Gastroesophageal sphincter (tissue), 4 donors: ENCODE measurements around the gene BMP2K. TPM values are rescaled to one million over a fixed set of nuclear protein-coding genes. Genes with fewer than 3 reads are reported as not detected.
A peak's percentile ranks its signal among the peaks of the same experiment; 100 is the strongest.

Experiments used
- ATAC-seq: fragments of 150-250 bp; one replicate; pipeline ENCODE4 v1.9.1; 2016; ENCODE audit warnings: mild to moderate bottlenecking, moderate library complexity
- H3K27ac ChIP-seq, 4 donors: fragments of 200-600 bp; sonication (generic) in 3 of 4; 1 replicate in 3 of 4; 2 replicates in 1 of 4; pipeline ENCODE4 v1.5.1; 2016 to 2019
- H3K27me3 ChIP-seq: fragments of 200-600 bp; sonication (generic); one replicate; pipeline ENCODE4 v1.5.1; 2019
- H3K36me3 ChIP-seq, 2 donors: fragments of 200-600 bp; sonication (generic); one replicate each; pipeline ENCODE4 v1.5.1; 2019; ENCODE audit warnings: control low read depth in 1 of 2
- H3K4me1 ChIP-seq, 3 donors: fragments of 200-600 bp; sonication (generic); 1 replicate in 2 of 3; 2 replicates in 1 of 3; pipeline ENCODE4 v1.5.1; 2016 to 2019; ENCODE audit warnings: control low read depth in 2 of 3
- H3K4me3 ChIP-seq, 2 donors: fragments of 200-600 bp; sonication (generic); one replicate each; pipeline ENCODE4 v1.5.1; 2019; ENCODE audit warnings: mild to moderate bottlenecking in 1 of 2, moderate library complexity in 1 of 2
- H3K9me3 ChIP-seq, 3 donors: fragments of 200-600 bp; sonication (generic); one replicate each; pipeline ENCODE4 v1.5.1; 2017 to 2019; ENCODE audit warnings: control low read depth in 2 of 3
- CTCF ChIP-seq, 4 experiments: fragments of 200-600 bp in 2 of 4; fragments of 450-650 bp in 2 of 4; sonication (generic) in 1 of 4; IDR thresholded peaks; one replicate each; pipeline ENCODE4 v1.5.1; 2017 to 2019; ENCODE audit warnings: antibody characterized with exemption in 4 of 4, mild to moderate bottlenecking in 2 of 4, moderate library complexity in 2 of 4
- EP300 ChIP-seq: sonication (generic); formaldehyde crosslinking; IDR thresholded peaks from one replicate; pipeline ENCODE4 v1.6.1; 2017; ENCODE audit warnings: antibody characterized with exemption, mild to moderate bottlenecking
- POLR2A ChIP-seq, 2 donors: fragments of 450-650 bp; IDR thresholded peaks; one replicate each; pipeline ENCODE4 v1.6.1; 2017; ENCODE audit warnings: antibody characterized with exemption in 2 of 2, mild to moderate bottlenecking in 2 of 2, moderate library complexity in 1 of 2
- POLR2AphosphoS5 ChIP-seq: sonication (generic); formaldehyde crosslinking; IDR thresholded peaks from one replicate; pipeline ENCODE4 v1.6.1; 2017; ENCODE audit warnings: antibody characterized with exemption
- WGBS, 2 donors: methylation state at CpG; one replicate each; pipeline ENCODE4 v1.1.5; 2018; ENCODE audit warnings: low coverage in 1 of 2; 5-methylcytosine and 5-hydroxymethylcytosine counted together
- total RNA-seq, 4 donors: library from RNA; depleted of rRNA; stranded (reverse); fragments of >200 nt; gene quantifications; one replicate each; pipeline ENCODE4 v1.1.0, GENCODE V29; 2016

The BMP2K gene
- 10 to 100 TPM; 44.6 to 70.5 (median 48.7) TPM for total RNA-seq

DNA sequence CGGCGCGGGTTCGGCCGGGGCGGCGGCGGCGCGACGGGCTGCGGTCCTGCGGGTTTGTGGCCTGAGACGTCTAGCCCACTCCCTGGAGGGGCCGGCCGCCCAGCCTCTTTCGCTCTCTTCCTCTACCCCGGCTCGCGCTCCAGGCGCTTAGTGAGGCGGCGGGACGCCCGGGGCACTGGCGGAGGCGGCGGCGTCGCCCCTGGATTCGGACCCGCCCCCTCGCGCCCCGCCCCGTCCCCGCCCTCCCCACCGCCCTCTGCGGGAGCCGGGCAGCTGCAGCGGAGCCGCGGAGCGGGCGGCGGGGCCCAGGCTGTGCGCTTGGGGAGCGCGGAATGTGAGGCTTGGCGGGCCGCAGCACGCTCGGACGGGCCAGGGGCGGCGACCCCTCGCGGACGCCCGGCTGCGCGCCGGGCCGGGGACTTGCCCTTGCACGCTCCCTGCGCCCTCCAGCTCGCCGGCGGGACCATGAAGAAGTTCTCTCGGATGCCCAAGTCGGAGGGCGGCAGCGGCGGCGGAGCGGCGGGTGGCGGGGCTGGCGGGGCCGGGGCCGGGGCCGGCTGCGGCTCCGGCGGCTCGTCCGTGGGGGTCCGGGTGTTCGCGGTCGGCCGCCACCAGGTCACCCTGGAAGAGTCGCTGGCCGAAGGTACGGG is at the start of gene BMP2K:
BMP2K (plus strand) TSS at position 272 of the 650 bp plus-strand sequence; CDS start at position 466, 194 bp downstream.
- H3K4me3 ChIP-seq, result peak within 1 kb of the TSS; percentile 62 to 89
- H3K9me3 ChIP-seq, result no peaks in the 10 kb centered on the region
- H3K36me3 ChIP-seq, result no peaks in the 10 kb centered on the region
- H3K27me3 ChIP-seq, result no peaks in the 10 kb centered on the region
- peak; percentile 83 for TF ChIP-seq POLR2AphosphoS5
- no peak for TF ChIP-seq EP300
- TF ChIP-seq CTCF (IDR thresholded peaks at IDR 0.05), result peak in 1 of 4 experiments; percentile 29
- TF ChIP-seq POLR2A (IDR thresholded peaks at IDR 0.05), result peak; percentile 72 to 74
- no CpG with 5 or more reads among the region's 95 CpGs for WGBS, 2 donors
- peaks cover 0 to 53% (median 6%) of the 10 kb centered on the region in 3 donors for H3K4me1 ChIP-seq
- peak; percentile 94 for ATAC-seq
- H3K27ac ChIP-seq, result peak within 1 kb of the TSS; percentile 91 to 100 (median 99)

GRCh38 chr4:78726546-78726945 is 49.6 kb upstream of the BMP2K start:
- Histone ChIP-seq H3K27me3 (no peaks in the 10 kb centered on the region), H3K36me3 (no peaks in the 10 kb centered on the region), H3K9me3 (no peaks in the 10 kb centered on the region), H3K27ac (no peak overlapping the region), H3K4me3 (no peak overlapping the region), H3K4me1 (peaks cover 0 to 2% (median 0%) of the 10 kb centered on the region in 3 donors)
- TF ChIP-seq CTCF (IDR thresholded peaks at IDR 0.05) (no peak), POLR2A (IDR thresholded peaks at IDR 0.05) (no peak), POLR2AphosphoS5 (no peak), EP300 (no peak)
- ATAC-seq, result no peak
- WGBS, 2 donors, result 72 to 78% methylated on average over 1 of the region's 1 CpG

- Histone ChIP-seq H3K9me3 (no peaks in the 10 kb centered on the region), H3K27me3 (no peaks in the 10 kb centered on the region), H3K36me3 (no peaks in the 10 kb centered on the region), H3K27ac (no peak overlapping the region), H3K4me1 (no peaks in the 10 kb centered on the region), H3K4me3 (no peak overlapping the region)
- 58 to 72% methylated on average over 2 of the region's 3 CpGs for WGBS, 2 donors
- ATAC-seq, result no peak
- TF ChIP-seq POLR2AphosphoS5 (no peak), CTCF (IDR thresholded peaks at IDR 0.05) (no peak), POLR2A (IDR thresholded peaks at IDR 0.05) (no peak), EP300 (no peak)
These were observed 43.6 kb upstream of the BMP2K start for GRCh38 chr4:78732332-78733104.

DNA sequence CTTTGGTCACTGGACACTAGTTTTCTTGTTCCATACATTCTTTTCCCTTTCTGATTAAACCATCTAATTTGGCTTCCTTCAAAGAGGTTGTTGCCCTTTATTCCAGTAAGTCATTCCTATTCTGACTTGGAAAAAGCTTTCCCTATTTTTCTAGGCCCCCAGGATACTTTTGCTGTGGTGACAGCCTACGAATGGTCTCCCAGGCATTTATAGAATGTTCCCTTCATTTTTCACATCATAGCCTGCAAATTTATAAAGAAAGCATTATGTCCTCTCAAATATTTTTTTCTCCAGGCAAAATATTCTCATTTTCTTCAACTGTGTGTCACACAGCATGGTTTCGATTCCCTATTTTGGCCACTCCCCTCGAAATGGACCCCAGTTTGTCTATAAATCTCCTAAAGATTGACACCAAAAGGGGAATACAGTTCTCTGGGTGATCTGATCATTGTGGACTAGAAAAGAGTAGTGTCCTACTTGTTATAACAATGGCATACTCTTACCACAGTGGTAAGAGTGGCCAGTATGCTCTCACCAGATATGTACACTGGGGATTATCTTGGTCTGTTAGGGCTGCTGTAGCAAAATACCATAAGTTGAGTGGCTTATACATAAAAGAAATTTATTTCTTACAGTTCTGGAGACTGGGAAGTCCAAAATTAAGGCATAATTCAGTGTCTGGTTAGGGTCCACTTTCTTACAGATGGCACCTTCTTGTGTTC is 41.5 kb upstream of the BMP2K start:
- 68 to 89% methylated on average over 3 of the region's 3 CpGs for WGBS, 2 donors
- Histone ChIP-seq H3K36me3 (no peaks in the 10 kb centered on the region), H3K27ac (no peak overlapping the region), H3K4me3 (no peak overlapping the region), H3K9me3 (no peaks in the 10 kb centered on the region), H3K27me3 (no peaks in the 10 kb centered on the region), H3K4me1 (no peaks in the 10 kb centered on the region)
- no peak for TF ChIP-seq CTCF (IDR thresholded peaks at IDR 0.05)
- TF ChIP-seq POLR2AphosphoS5, result no peak
- no peak for TF ChIP-seq EP300
- TF ChIP-seq POLR2A (IDR thresholded peaks at IDR 0.05), result no peak
- no peak for ATAC-seq
